GM04503 (cell line): Measurements from ENCODE around the gene GMPS.
"Not testable (repeated sequence)": the region's sequence is repeated elsewhere in the genome, so short reads cannot be mapped to it uniquely, and the experiment has no call there.

Experiments
- DNase-seq: peaks from one replicate; pipeline ENCODE4 v3.0.0-alpha.2; 2012; ENCODE audit warnings: low read depth

Gene GMPS

DNA sequence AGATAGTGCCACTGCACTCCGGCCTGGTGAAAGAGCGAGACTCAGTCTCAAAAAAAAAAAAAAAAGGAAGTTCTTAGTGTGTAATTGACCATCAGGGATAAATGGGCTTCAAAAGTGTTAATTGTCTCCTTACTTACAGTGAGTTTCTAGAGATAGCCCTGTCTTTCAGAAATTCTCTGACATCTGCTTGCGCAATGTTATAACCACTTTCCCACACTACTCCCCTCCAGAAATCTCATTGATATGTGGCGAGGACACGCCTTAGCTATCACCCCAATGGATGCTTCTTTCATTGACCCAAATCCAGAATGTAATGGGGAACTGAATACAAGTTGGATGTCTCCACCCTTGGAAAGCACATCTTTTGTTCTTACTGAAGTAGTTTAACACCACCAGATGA lies 70.9 kb downstream of the GMPS start:
- DNase-seq, result no peak

DNA sequence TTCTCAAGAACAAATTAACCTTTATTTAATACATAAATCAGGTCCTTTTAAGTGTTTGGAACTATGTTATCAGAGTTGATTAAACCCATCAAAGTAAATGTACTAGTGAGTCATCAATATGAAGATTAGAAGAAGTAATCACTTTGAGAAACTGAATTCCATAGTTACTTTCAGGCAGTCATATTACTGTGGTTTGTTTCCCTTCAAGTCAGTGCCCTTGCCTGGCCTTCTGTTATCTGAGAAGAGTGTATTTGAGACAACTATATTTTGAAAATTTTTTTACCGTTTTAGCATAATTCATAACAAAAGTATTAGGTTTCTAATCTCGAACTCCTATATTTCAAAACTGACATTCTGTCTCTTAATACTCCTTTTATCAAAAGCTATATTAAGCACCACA lies 73.6 kb downstream of the GMPS start:
- DNase-seq, result no peak

DNA sequence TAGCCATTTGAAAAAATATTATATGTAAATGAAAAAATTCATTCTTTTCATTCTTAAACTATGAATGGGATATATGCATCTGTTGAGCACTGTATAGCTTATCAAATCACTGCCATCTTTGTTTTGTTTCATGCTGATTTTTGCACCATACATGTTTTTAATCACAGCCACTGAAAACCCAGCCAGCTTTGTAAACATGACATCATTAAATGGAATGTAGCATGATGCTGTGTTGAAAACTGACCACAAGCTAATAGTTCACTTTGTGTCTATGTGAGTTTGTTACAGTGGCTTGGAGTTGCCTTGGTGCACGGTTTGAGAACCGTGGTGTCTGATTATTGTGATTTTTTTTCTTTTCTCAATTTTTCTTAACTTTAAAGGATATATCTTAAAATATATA lies 75.7 kb downstream of the GMPS start:
- peak; percentile 69 for DNase-seq

DNA sequence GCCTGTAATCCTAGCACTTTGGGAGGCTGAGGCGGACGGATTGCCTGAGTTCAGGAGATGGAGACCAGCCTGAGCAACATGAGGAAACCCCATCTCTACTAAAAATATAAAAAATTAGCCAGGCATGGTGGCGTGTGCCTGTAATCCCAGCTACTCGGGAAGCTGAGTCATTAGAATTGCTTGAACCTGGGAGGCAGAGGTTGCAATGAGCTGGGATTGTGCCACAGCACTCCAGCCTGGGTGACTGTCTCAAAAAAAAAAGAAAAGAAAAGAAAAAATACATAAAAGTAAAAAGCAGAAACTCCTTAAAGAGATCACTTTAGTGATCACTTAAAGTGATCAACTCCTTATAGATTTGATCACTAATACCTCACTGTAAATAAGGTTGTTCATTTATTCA lies 78.0 kb downstream of the GMPS start:
- no peak for DNase-seq

DNA sequence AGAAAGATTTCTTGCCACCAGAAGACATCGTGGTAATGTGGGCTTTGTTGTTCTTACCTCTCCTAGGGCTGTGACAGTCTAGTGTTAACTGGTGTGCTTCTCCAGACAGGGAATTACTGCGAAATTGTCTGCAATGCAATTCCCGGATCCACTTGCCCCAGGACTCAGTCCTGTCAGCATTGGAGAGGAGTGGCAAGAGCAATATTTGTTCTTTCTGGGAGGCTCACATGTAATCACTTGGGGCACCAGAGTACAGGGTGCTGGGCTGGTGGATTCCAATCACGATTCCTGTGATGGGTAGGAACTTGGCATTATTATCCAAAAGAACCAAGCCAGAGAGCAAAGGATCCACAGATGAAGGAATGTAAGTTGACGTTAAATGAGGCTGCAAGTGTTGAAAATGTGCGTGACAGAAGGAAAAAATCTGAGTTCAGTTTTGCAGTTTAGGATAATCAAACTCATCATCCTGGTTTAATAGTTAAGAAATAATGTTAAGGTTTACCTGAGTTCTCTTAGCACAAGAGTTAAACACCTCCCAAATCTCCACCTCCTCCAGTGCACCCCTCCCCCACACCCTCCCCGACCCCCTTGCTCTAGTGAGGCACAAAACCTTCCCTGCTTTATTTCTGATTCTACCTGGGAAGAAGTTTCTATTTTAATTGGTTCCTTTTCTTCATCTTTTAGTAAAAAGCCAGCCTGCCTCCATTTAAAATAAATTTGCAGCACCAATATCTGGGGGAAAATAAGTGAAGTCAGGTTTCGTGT lies 79.2 kb downstream of the GMPS start:
- DNase-seq, result no peak

DNA sequence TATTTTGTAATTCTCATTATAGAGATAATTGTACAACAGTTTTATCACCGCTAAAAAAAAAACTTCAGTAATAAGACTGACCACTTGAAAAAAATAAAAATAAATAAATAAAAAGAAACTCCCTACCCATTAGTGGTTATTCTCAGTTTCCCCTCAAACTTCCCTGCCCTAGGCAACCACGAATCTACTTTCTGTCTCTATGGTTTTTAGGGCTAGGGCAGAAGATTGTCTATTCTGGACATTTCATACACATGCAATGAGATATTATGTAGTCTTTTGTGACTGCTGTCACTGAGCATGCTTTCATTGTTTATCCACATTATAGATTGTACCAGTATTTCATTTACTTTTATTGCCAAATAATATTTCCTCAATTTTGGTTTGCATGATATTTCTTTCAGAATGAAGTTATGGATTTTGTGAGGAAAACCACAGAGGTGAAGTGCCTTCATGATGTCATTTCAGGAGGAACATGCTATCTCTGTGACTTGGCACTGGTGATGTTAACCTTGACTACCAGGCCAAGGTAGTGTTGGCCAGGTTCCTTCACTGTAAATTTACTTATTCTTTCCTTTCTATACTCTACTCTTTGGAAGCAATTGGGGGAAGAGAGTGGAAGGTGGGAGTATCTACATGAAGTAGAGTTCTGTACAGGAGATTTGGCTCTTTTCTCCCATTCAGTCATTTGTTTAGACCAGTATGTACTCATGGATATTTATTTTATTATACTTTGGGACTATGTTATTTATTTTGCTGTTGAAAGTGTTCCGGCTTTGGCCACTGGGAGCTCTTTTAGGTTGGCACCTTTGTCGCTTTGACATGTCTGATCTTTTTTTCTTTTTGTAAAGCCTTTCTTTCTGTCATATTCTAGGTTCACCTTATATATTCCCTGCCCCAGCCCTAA lies 86.3 kb downstream of the GMPS start:
- DNase-seq, result no peak

DNA sequence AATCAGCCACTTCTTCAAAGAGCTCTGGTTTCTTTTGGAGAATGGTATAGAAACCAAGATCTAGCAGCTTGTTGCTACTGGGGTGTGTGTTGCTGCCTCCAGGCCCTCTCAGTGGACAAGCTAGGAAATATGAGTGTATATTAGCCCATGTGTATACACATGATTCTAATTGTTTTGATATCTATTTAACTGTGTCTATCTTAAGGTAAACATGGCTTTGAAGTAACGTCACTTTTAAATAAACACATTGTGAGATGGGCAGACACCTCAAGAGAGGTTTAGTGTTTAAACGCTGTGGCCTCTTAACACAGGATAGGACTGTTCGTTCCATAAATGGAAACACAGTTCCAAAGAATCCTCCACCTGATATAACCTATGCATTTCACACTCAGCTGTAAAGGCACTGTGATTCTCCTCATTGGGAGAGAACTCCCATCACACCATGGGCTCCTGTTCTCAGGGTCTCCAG lies 87.0 kb downstream of the GMPS start:
- DNase-seq, result no peak

DNA sequence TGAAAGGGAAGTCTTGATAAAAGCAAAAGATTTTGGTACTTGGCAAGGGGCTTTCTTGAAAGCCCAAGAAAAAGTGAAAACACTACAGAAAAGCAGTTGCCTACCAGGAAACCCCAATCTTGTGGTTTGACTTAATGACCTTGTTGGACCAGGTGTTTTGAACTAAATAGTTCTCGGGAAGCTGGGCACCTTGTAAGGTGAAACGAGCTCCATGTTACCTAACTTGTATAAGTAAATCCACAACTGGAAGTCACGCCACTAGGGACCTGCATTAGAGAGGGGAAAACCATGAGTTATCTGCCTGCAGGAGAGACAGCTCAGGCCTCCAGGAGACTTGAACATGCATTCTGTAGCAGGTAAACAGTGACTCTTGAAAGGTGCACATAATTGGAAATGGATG lies 88.2 kb downstream of the GMPS start:
- no peak for DNase-seq

DNA sequence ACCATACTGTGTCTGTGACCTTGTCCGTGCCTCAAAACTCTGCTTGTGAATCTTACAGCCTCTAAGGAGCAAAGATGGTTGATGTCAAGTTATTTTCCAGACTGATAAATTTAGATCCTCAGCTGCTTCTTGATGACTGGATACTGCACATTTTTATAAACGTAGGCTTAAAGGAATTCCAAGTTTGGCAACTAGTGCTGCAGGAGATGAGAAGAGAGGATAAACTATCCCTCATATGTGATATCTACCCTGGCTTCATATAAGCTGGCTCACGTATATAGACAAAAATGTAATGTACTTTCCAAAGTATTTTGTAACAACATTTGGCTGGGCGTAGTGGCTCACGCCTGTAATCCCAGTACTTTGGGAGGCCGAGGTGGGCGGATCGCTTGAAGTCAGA lies 89.6 kb downstream of the GMPS start:
- DNase-seq, result no peak

DNA sequence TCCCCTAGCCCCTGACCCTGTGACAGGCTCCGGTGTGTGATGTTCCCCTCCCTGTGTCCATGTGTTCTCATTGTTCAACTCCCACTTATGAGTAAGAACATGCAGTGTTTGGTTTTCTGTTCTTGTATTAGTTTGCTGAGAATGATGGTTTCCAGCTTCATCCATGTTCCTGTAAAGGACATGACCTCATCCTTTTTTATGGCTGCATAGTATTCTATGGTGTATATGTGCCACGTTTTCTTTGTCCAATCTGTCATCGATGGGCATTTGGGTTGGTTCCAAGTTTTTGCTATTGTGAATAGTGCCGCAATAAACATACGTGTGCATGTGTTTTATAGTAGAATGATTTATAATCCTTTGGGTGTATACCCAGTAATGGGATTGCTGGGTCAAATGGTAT lies 90.6 kb downstream of the GMPS start:
- DNase-seq, result not testable (repeated sequence)

DNA sequence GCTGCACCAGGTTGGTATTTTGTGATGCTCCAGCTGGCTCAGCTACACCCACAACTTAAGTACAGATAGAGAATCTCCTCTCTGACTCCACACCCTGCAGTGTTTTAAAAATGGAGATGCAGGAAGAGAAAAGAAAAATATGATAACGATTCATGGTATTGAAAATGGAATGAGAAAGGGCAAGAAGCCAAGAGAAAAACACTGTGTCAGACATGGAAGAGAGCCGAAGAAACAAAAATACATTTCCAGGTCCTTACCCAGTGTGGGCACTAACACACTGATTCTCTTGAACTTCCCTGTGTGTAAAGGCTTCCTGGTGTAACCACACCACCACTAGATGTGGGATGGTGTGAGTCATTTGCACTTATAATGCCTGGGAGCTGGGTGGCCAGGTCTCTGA lies 93.1 kb downstream of the GMPS start:
- no peak for DNase-seq

DNA sequence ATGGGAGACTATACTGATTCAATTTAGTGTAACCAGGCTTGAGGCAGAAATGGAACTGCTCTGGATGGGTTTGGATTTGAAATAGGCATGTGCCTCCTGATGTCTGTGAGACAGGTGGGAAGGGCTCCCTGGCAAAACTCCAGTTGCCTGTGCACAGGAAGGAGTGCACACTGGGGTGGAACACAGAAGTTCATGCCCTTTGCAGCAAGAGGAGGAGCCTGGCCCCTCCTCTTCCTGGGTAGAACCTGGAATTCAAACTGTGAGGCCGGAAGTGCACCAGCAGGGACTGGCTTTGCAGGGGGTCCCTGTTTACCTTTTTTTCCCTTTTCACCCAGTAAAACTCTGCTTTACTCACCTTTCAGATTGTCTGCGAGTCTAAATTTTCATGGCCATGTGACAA lies 99.9 kb downstream of the GMPS start:
- no peak for DNase-seq

DNA sequence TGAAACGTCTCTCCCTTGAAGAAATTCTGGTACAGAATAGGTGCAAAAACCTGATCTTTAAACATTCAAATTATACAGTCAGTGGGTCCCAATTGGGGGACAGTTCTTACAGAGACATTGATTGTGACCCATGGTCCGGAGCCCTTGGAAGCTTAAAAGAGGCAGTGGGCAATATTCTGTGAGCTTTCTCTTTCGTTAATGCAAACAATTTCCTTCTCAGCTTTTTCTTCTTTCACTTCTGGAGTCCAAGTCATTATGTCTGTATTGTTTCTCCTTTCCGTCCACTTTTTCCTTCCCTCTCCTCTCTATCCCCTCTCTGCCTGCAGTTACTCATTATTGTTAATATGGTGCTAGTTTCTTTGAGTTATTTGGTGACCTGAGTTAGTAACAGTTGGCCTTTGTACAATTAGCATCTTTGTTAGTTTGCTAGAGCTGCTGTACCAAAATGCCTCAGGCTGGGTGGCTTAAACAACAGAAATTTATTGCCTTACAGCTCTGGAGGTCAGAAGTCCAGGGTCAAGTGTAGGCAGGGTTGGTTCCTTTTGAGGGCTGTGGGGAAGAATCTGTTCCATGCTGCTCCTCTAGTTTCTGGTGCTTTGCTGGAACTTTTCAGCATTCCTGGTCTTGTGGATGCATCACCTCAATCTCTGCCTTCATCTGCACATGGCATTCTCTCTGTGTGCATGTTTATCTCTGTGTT lies 102.6 kb downstream of the GMPS start:
- no peak for DNase-seq

DNA sequence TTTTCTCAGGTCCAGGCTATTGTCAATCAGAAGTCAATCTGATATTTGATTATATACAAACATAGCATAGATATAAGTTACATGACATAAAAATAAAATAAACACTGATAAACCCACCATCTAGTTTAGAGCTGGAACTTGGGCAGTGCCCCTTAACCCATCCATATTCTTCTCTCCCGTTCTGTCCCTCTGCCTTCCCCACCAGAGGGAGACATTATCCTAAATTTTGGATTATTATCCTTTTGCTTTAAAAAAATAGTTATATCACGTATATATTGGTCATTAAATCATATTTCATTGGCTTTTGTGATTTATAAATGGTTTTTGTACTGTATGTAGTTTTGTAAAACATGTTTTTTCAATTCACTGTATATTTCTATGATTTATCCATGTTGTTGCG lies 107.9 kb downstream of the GMPS start:
- DNase-seq, result no peak

DNA sequence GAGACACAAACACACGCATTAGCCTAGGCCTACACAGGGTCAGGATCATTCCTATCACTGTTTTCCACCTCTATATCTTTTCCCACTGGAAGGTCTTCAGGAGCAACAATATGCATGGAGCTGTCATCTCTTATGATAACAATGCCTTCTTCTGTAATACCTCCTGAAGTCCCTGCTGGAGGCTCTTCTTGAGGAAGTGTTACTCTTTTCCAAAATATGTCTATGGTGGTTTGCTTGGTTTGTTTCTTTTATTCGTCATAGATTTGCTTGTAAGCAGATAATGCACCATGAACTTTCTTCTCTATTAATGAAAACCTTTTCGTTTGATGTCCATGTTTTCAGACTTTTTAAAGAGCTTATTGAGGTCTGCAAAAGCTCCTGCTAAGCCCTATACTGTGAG lies 109.3 kb downstream of the GMPS start:
- no peak for DNase-seq

DNA sequence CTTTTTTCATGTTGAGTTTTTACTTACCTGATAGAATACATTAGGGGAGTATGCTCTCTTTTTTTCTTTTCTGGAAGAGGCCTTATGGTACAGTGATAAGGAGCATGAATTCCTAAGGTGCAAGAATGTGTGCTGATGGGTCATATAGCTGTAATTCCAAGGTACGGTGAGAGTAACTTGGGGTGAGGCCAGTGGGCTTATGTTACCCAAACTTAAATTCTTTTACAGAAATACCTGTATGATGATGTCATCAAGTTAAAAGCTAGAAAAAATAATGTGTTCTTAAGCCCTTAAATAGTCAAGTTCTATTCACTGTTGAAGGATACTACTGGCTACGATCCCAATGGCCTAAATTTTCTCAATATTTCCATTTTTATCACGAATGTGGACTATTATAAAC lies 111.2 kb downstream of the GMPS start:
- DNase-seq, result no peak

DNA sequence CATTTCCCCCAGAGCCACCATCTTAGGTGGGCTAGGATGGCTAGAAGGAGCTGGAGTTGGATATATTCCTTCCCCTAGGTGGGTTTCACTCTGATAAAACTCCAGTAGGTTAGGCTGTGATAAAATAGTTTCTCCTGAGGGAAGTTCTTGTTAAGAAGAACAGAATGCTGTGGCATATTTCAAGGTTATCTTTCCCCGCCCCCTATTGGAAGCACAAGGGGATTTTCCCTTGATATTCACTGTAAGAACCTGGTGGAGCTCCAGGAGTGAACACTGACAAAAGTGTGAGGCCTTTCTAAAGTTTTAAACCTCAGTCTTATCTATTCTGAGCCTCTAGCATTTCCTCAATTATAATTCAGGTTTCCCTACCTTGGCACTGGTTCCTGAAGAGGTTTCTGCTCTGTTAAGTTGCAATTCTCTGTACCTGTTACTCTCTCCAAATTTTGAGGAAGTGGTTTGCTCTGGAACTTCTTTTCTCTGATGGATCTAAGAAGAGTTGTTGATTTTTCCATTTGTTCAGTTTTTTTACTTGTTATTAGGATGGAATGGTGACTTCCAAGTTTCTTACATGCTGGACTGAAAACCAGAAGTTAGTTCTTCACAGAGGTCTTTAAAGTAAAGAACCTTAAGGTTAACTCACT lies 113.5 kb downstream of the GMPS start:
- no peak for DNase-seq

DNA sequence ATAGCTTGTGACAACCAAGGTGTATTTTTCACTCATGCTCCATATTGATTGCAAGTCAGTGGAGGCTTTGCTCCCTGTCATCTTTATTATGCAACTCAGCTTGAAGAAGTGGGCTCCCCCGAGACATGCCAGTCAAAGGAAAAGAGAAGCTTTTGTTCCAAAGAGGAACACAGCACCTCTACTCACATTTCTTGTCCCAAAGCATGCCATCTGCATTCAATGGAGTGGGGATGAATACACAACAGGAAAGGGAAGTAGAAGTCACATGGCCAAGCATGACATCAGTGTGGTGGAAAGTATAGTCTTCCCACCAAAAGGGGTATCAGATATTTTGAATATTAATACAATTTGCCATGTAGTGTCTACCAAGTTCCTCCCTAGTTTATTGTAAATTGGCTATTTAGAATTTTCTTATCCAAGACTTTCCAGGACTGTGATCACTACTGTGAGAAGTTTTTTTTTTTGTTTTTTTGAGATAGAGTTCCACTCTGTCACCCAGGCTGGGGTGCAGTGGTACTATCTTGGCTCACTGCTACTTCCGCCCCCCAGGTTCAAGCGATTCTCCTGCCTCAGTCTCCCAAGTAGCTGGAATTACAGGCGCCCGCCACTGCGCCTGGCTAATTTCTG lies 114.5 kb downstream of the GMPS start:
- no peak for DNase-seq

DNA sequence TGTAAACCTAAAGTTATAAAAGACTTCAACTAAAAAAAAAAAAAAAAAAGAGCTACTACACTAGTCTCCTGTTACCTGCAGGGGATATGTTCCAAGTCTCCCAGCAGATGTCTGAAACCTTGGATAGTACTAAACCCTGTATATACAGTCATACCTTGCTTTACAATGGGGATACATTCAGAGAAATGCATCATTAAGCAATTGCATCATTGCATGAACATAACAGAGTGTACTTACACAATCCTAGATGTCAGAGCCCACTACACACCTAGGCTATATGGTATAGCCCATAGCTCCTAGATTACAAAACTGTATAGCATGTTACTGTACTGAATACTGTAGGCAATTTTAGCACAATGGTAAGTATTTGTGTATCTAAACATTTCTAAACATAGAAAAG lies 119.1 kb downstream of the GMPS start:
- DNase-seq, result no peak

DNA sequence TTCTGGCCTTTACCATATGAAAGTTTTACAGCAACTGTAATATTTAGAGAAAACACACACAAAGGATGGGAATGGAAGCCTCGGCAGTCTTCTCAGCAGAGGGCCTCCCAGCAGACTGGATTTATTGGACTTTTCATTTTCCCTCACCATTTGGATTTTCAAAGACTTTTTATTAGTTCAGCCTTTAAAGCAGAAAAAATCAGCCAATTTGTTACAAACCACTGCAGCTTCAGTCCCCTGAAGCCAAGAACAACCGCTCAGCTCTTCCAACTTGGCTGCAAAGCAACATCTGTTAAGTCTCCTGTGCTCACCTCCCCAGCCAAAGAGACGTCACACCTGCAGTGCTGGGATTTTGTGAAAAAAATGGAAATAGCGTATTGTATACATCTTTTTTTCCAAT lies 120.8 kb downstream of the GMPS start:
- no peak for DNase-seq

DNA sequence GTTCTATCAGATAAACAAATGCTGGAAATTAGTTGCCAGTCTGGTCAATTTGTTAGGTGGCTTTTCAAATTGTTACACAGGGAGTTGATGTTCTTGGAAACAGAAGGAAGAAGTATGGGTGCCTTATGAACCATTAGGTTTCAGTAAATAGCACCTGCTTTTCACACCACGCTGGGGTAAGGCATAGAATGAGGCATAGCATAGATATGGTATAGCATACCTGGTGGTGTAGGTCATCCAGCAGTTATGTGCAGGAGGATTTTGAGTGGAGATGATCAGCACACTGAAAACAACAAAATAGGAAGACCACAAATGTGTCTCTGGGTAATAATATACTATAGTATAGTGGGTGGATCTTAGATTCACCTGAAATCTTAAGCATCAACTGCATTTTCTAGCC lies 121.4 kb downstream of the GMPS start:
- no peak for DNase-seq
